Liver (tissue), 3 donors: Measurements from ENCODE around the gene C12orf54.
"Not testable (repeated sequence)": the region's sequence is repeated elsewhere in the genome, so short reads cannot be mapped to it uniquely, and the experiment has no call there.

ENCODE experiments used
- ATF3 ChIP-seq: IDR thresholded peaks from 2 replicates; pipeline ENCODE4 v1.6.1; 2016; ENCODE audit warnings: antibody characterized with exemption
- CTCF ChIP-seq: fragments of 150-350 bp; IDR thresholded peaks from 2 replicates; pipeline ENCODE4 v1.5.1; 2017; ENCODE audit warnings: improper control_type of control experiment, low read depth, low read length; ENCODE audit not compliant: missing input control
- GABPA ChIP-seq, 2 donors: IDR thresholded peaks in 1 of 2; conservative IDR thresholded peaks in 1 of 2; 2 replicates each; pipeline ENCODE4 v1.6.1; 2016; ENCODE audit warnings: antibody characterized with exemption in 2 of 2, mild to moderate bottlenecking in 1 of 2, moderate library complexity in 1 of 2
- JUND ChIP-seq, 2 donors: IDR thresholded peaks; 2 replicates each; pipeline ENCODE4 v1.6.1; 2016; ENCODE audit warnings: antibody characterized with exemption in 2 of 2
- NR2F2 ChIP-seq: IDR thresholded peaks from 2 replicates; pipeline ENCODE4 v1.6.1; 2016; ENCODE audit warnings: antibody characterized with exemption
- RAD21 ChIP-seq, 2 donors: IDR thresholded peaks; 2 replicates each; pipeline ENCODE4 v1.6.1; 2016; ENCODE audit warnings: antibody characterized with exemption in 2 of 2, mild to moderate bottlenecking in 2 of 2
- REST ChIP-seq: IDR thresholded peaks from 2 replicates; pipeline ENCODE4 v1.6.1; 2016; ENCODE audit warnings: antibody characterized with exemption, mild to moderate bottlenecking
- RXRA ChIP-seq, 2 donors: IDR thresholded peaks; 2 replicates each; pipeline ENCODE4 v1.6.1; 2017 to 2018; ENCODE audit warnings: antibody characterized with exemption in 2 of 2, mild to moderate bottlenecking in 1 of 2
- SP1 ChIP-seq: IDR thresholded peaks from 2 replicates; pipeline ENCODE4 v1.6.1; 2018; ENCODE audit warnings: antibody characterized with exemption, mild to moderate bottlenecking
- TAF1 ChIP-seq: conservative IDR thresholded peaks from 2 replicates; pipeline ENCODE4 v1.6.1; 2016; ENCODE audit warnings: antibody characterized with exemption, mild to moderate bottlenecking
- YY1 ChIP-seq: IDR thresholded peaks from 2 replicates; pipeline ENCODE4 v1.6.1; 2016; ENCODE audit warnings: antibody characterized with exemption, mild to moderate bottlenecking
- donor health status: healthy.
- donor health status: healthy.

DNA sequence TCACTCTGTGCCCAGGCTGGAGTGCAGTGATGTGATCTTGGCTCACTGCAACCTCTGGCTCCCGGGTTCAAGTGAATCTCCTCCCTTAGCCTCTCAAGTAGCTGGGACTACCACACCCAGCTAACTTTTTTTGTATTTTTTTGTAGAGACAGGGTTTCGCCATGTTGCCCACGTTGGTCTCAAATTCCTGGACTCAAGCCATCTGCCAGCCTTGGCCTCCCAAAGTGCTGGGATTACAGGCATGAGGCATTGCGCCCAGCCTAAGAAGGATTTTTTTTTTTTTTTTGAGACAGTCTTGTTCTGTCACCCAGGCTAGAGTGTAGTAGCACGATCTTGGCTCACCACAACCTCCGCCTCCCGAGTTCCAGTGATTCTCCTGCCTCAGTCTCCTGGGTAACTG, 7.2 kb downstream of the C12orf54 start:
- not testable (repeated sequence) for TF ChIP-seq CTCF; NR2F2; RXRA (IDR thresholded peaks at IDR 0.05); RAD21 (IDR thresholded peaks at IDR 0.05); REST; SP1; ATF3; GABPA (IDR thresholded peaks at IDR 0.05 in 1 of 2, conservative IDR thresholded peaks at IDR 0.05 in 1 of 2); YY1; TAF1; JUND (IDR thresholded peaks at IDR 0.05)
